HG03039 (cell line): ENCODE measurements around the gene FANCM.
"Not testable (repeated sequence)": the region's sequence is repeated elsewhere in the genome, so short reads cannot be mapped to it uniquely, and the experiment has no call there.

Experiments used
- ATAC-seq: cut with Tn5 transposase; IDR thresholded peaks from one replicate; pipeline ENCODE4 v1.9.1; 2021; ENCODE audit warnings: mild to moderate bottlenecking, moderate library complexity; ENCODE audit not compliant: unreplicated experiment

FANCM gene

GRCh38 chr14:45142083-45142482 is 6.4 kb downstream of the FANCM start:
- ATAC-seq = not testable (repeated sequence)

- ATAC-seq = no peak
Measured at GRCh38 chr14:45144658-45145057, 8.9 kb downstream of the FANCM start.

DNA sequence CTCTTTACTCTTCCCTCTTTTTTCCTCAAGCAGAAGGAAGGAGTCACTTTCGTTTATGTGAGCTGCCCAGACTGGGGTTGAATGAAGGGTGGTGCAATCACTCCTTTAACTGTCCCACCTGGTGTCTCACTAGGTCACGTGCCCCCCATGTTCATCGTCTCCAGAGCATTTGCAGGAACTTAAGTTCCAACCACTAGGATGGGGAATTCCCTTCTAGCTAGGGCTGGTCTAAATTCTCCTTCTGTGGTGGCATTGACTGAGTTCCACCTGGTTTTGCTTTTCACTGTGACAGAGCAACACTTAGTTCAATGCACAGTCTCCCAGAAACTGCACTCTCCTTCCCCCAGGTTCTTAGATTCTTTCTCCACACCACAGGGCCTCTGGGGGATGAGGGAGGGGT is 9.5 kb downstream of the FANCM start:
- peak; percentile 75 for ATAC-seq

DNA sequence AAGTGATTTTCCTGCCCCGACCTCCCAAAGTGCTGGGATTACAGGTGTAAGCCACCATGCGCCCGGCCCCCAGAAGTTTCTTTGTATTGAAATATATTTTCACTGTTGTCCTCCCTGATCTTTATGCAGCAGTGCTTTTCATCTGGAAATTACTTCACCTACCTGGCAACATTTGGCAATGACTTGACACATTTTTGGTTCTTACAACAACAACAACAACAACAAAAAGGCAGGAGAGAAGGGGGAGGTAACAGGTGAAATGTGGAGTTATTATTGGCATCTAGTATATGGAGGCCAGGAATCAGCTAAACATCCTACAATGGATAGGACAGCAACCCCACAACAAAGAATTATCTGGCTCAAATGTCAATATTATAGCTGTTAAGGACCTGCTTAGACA is 13.9 kb downstream of the FANCM start:
- no peak for ATAC-seq

DNA sequence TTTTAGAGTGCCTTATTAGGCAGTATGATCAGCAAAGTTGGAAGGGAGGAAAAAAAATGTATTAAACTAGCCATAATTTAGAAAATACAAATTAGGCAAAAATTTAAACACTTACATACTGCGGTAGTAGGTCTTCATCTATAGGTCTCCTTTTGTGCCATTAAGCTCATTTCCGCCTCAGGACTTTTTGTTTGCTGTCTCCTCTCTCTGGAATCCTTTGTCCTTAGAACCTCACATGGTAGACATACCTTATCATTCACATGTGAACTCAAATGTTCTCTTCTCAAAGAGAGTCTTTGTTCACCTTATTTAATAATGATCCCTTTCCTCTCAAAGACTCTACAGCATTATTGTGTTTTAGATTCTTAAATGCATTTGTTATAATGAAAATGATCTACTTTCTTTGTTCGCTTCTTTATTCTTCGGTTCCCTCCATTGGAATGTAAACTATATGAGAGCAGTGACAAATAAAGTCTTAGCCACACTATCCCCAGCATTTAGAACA is 14.7 kb downstream of the FANCM start:
- ATAC-seq = no peak

DNA sequence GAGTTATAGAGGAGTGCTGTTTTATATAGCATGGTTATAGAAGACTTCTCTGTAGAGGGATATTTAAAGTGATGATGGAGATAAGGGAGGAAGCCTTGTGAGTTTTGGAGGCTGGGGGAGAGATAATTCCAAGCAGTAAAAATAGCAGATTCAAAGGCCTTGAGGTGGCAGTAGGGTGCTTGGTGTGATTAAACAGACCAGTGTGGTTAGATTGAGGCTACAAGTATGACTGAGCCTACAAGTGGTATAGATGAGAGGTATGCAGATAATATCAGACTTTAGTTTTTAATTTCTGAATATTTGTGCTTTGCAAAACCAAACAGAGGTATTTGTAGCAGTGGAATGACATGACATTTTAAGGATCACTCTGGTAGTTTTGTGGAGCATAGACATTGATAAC is 20.3 kb downstream of the FANCM start:
- ATAC-seq = peak; percentile 56

GRCh38 chr14:45169906-45170305 is 34.2 kb downstream of the FANCM start:
- ATAC-seq = no peak

GRCh38 chr14:45177076-45177475 is 41.3 kb downstream of the FANCM start:
- ATAC-seq = no peak

- ATAC-seq = no peak
Measured at GRCh38 chr14:45181329-45181728, 45.6 kb downstream of the FANCM start.

DNA sequence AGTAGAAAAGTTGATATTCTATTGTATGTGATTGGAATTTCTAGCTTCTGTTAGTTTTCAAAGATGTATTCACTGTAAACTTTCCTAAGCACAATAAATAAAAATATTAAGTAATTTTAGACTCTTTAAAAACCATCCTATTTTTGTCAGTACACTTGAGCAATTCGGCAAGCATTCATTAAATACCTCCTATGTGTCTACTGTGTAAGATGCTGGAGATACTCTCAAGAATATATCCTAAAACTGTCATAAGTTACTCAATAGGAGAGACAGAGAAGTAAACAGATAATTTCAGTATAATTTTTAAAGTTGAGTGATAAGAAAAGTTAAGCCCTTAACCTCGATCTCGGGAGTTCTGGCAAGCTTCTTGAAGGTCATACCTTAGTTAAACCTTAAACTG is 46.1 kb downstream of the FANCM start:
- no peak for ATAC-seq

DNA sequence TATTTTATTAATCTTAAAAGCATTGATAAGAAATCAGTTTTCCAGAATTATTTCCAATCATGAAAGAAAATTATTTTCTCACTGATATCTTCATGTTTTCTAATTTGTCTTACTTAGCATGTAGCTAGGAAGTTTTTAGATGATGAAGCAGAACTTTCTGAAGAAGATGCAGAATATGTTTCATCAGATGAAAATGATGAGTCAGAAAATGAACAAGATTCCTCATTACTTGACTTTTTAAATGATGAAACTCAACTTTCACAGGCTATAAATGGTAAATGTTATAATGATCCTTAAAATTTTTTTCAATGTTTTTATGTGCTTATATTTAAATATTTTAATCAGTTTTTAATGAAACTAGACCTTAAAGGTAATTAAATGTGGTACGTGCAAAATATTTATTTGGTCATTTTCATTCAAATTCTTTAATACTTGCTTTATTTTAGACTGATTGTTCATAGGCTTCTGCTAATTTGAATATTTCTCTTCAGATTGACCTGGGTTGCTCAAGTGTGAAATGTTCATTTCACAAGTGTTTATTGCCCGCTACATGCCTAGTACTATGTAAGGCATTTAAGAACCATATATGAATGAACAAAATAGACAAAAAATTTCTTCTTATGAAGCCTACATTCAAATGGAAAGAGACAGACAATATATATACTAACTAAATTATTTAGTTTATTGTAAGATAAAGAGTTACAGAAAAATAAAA is 49.5 kb downstream of the FANCM start:
- no peak for ATAC-seq

DNA sequence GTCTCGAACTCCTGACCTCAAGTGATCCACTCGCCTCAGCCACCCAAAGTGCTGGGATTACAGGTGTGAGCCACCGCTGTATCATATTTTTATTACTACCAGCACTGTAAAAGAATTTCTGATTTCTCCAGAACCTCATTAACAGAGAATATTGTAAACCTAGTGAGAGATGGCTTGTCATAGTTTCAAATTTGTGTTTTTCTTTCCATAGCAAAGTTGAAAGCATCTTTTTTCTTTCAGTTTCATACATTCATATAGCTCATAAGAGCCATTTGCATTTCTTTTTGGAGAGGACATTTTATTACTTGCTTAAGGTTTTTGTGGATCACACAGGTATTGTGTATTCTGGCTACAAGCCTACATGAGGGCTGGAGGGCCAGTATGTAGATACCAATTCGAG is 59.2 kb downstream of the FANCM start:
- ATAC-seq = peak; percentile 47

- ATAC-seq = no peak
Measured at GRCh38 chr14:45198551-45198950, 62.8 kb downstream of the FANCM start.

DNA sequence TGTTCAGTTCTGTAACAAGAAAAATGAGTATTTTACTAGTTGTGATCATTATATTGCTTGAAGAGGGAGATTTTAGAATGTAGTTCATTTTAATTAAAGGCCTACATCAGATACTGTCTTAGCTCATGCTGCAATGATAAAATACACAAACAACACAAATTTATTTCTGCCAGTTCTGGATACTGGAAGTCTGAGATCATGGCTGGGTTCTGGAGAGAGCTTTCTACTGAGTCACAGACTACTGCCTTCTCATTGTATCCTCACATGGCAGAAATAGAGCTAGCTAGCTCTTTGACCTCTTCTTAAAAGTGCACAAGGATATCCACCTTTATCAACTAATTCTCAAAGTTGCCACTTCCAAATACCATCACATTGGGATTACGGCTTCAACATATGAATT is 63.5 kb downstream of the FANCM start:
- no peak for ATAC-seq

- peak; percentile 54 for ATAC-seq
Measured at GRCh38 chr14:45201905-45202304, 66.2 kb downstream of the FANCM start.

DNA sequence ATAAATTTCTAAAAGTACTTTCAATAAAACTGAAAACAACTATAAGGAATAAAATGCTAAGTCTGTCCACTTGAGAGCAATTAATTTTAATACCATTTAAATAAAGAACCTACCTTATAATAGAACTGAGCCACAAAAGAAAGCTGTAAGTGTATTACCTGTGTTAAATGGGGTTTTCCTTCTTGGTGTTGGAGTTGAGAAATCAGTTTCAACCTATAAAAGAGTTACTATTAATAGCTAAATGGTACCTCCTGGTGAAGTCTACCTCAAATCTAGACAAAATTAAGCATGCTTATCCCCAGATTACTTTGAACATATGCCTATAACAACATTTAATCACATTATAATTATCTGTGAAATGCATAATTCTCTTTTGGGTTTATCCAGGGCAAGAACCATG is 68.5 kb downstream of the FANCM start:
- no peak for ATAC-seq

GRCh38 chr14:45210159-45210558 is 74.4 kb downstream of the FANCM start:
- no peak for ATAC-seq

DNA sequence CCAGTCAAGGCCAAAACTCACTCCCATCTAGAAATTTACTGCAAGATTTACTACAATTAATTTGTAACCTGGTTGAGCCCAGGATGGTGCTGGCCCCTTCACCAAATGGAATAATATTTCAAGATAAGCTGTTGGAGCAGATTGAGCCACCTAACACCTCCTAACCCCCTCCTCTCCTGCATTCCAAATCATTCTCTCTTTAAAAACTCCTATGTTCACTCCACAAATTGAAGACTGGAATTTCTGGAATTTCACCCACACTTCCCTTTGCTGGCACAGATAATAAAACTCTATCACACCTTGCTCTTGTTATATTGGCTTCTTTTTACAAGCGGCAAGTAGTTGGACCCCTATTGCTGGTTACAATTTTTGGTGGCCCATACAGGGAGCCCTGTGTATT is 75.6 kb downstream of the FANCM start:
- ATAC-seq = no peak

DNA sequence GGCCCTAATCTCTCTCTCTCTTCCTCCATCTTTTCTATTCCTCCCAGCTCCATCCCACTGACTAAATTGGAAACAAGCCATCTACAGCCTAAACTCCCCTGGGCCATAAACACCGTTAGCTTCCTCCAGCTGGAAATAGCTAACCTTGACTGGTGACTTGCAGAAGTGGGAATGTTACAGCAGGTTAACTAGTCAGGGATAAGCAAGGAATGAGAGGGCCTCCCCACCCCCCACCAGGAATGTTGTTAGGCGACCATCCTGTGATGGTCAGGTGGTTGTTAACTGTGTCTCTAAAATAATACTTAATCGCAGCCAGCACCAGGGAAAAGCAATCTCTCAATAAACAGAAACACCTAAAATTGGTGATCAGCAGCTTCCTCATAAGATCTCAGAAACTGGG is 76.5 kb downstream of the FANCM start:
- ATAC-seq = no peak

DNA sequence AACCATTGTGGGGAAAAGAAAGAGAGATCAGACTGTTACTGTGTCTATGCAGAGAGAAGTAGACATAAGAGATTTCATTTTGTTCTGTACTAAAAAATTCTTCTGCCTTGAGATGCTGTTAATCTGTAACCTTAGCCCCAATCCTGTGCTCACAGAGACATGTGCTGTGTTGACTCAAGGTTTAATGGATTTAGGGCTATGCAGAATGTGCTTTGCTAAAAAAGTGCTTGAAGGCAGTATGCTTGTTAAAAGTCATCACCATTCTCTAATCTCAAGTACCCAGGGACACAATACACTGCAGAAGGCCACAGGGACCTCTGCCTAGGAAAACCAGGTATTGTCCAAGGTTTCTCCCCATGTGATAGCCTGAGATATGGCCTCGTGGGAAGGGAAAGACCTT is 78.0 kb downstream of the FANCM start:
- ATAC-seq = not testable (repeated sequence)

DNA sequence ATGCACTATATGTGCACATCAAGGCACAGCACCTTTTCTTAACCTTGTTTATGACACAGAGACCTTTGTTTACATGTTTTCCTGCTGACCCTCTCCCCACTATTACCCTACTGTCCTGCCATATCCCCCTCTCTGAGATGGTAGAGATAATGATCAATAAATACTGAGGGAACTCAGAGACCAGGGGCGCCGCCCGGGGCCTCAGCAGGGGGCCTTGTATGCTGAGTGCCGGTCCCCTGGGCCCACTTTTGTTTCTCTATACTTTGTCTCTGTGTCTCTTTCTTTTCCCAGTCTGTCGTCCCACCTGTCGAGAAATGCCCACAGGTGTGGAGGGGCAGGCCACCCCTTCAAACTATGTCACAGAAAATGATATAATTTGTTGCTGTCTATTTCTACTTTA is 78.6 kb downstream of the FANCM start:
- not testable (repeated sequence) for ATAC-seq

- peak; percentile 43 for ATAC-seq
Measured at GRCh38 chr14:45222485-45223262, 86.9 kb downstream of the FANCM start.
